BE2C (cell line): ENCODE measurements around the gene MS4A4E.

Experiments
- DNase-seq: peaks from one replicate; pipeline ENCODE4 v3.0.0-alpha.2; 2020
- H3K27me3 ChIP-seq: fragments of 250-450 bp; sonication (Bioruptor Pico); 2 replicates; pipeline ENCODE4 v1.5.1; 2020; ENCODE audit warnings: mild to moderate bottlenecking
- H3K36me3 ChIP-seq: fragments of 250-450 bp; sonication (Bioruptor Pico); 2 replicates; pipeline ENCODE4 v1.5.1; 2020; ENCODE audit warnings: mild to moderate bottlenecking
- H3K4me1 ChIP-seq: fragments of 250-450 bp; sonication (Bioruptor Pico); 2 replicates; pipeline ENCODE4 v1.5.1; 2020
- H3K4me3 ChIP-seq: 2 replicates; pipeline ENCODE4 v1.5.1; 2011; ENCODE audit warnings: low read depth, low read length
- H3K9me3 ChIP-seq: fragments of 250-450 bp; sonication (Bioruptor Pico); 2 replicates; pipeline ENCODE4 v1.5.1; 2020
- TF ChIP-seq, protein P1 (sequence below): IDR thresholded peaks from 2 replicates; pipeline ENCODE4 v1.5.1; 2012; ENCODE audit warnings: mild to moderate bottlenecking, low read depth, low read length

The MS4A4E gene

DNA sequence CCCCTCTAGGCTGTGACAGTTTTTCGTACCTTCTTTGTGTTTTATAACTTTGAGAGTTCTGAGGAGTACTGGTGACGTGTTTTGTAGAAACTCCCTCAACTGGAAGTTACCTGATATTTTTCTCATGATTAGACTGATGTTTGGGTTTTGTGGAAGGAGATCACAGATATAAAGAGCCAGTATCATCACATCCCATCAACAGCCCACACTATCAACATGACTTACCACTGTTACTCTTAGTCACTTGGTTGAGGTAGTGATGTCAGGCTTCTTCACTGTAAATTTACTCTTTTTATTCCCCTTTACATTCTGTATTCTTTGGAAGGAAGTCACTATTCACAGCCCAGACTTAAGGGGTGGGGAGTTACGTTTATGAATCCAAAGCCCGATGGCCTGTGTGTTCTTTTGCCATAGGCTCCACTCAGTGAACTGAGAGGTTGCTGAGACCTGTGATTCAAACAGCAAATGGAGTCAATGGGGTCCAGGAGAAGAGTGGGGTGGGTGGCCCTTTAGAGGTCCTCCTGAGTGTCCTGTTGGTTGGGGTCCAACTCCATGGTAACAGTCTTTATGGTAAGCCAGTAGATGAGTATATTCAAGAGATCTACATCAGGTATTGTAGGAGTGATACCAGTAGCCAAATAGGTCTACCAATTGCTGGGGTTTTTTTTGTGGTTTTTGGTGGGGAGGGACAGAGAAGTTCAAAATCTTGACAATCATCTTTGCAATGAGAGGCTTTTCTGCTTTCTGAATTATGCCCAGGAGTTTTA, 15.2 kb upstream of the MS4A4E start:
- Histone ChIP-seq H3K36me3 (no peaks in the 10 kb centered on the region), H3K4me3 (no peak overlapping the region), H3K27me3 (no peaks in the 10 kb centered on the region), H3K9me3 (no peaks in the 10 kb centered on the region), H3K4me1 (no peaks in the 10 kb centered on the region)
- TF ChIP-seq, protein P1, sequence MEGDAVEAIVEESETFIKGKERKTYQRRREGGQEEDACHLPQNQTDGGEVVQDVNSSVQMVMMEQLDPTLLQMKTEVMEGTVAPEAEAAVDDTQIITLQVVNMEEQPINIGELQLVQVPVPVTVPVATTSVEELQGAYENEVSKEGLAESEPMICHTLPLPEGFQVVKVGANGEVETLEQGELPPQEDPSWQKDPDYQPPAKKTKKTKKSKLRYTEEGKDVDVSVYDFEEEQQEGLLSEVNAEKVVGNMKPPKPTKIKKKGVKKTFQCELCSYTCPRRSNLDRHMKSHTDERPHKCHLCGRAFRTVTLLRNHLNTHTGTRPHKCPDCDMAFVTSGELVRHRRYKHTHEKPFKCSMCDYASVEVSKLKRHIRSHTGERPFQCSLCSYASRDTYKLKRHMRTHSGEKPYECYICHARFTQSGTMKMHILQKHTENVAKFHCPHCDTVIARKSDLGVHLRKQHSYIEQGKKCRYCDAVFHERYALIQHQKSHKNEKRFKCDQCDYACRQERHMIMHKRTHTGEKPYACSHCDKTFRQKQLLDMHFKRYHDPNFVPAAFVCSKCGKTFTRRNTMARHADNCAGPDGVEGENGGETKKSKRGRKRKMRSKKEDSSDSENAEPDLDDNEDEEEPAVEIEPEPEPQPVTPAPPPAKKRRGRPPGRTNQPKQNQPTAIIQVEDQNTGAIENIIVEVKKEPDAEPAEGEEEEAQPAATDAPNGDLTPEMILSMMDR: no peak
- no peak for DNase-seq

DNA sequence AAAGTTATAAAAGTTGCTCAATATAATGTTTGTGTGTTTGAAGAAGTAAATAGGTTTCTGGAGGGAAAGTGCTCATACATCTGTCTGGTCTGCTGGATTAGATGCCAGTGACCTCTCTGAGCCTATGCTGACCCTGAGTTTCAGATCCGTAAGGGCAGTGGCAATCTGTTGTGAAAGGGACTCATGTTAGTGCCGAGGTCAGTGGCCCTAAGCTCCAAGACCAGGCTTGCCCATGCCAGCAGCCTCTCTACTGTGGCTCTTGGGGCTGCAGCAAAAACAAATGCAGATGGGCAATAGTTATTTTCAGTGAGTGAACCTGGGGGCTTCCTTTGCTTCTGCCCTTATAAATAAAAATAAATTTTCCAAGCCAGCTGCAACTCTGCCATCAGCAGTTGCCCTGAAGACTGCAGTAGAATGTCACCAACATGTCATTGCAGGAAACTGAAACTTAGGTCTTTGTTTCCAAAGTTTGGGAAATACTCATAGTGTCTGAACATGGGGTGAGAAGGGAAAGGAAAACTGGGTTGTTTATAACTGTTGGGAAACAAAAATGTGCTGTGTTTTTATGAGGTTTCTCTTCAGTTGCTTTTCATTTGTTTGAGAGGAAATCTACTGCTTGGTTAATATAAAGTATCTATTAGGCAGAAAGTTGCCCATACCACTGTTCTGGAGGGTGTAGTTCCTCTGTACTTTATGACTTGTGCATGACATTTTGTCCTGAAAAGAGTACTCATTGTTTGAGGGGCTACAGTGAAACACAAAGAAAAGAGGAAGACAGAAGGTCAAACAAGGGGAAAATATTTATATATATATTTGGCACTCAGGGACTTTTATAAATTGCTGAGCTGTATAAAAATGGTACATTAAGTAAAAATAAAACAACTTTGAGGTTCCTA, 9.5 kb upstream of the MS4A4E start:
- Histone ChIP-seq H3K27me3 (no peaks in the 10 kb centered on the region), H3K4me3 (no peak overlapping the region), H3K9me3 (no peaks in the 10 kb centered on the region), H3K36me3 (no peaks in the 10 kb centered on the region), H3K4me1 (no peaks in the 10 kb centered on the region)
- DNase-seq: no peak
- TF ChIP-seq, protein P1: no peak

GRCh38 chr11:60251485-60252212, 8.7 kb upstream of the MS4A4E start:
- no peaks in the 10 kb centered on the region for H3K9me3 ChIP-seq
- H3K4me1 ChIP-seq: no peaks in the 10 kb centered on the region
- H3K27me3 ChIP-seq: no peaks in the 10 kb centered on the region
- no peak for DNase-seq
- no peaks in the 10 kb centered on the region for H3K36me3 ChIP-seq
- TF ChIP-seq, protein P1: no peak
- H3K4me3 ChIP-seq: no peak overlapping the region

- no peak for DNase-seq
- Histone ChIP-seq H3K27me3 (no peaks in the 10 kb centered on the region), H3K4me1 (no peaks in the 10 kb centered on the region), H3K9me3 (no peaks in the 10 kb centered on the region), H3K36me3 (no peaks in the 10 kb centered on the region), H3K4me3 (no peak overlapping the region)
- TF ChIP-seq, protein P1: no peak
Observed at GRCh38 chr11:60241786-60242185, 1.2 kb downstream of the MS4A4E start.

DNA sequence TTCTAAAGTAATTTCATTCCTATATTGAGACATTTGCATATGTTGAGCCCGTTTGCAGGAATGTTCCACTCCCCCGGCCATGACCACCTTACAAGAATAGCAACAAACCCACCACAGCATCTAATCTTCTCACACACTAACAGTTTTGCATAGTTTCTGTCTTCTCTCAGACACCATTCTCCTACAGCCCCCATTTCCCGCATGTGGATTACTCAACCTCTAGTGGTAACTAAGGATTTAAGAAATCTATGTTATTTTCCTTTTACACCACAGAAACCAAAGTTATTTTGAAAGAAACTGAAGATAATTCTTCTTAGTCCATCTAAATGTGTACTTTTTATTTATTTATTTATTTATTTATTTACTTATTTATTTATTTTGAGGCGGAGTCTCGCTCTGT, 2.3 kb downstream of the MS4A4E start:
- H3K27me3 ChIP-seq: no peaks in the 10 kb centered on the region
- H3K4me3 ChIP-seq: no peak overlapping the region
- no peaks in the 10 kb centered on the region for H3K36me3 ChIP-seq
- no peaks in the 10 kb centered on the region for H3K9me3 ChIP-seq
- no peaks in the 10 kb centered on the region for H3K4me1 ChIP-seq
- TF ChIP-seq, protein P1: no peak
- DNase-seq: no peak
